Fibroblast of lung (primary cell): Measurements from ENCODE around the gene ZBTB7C.

Source experiments
- EZH2 ChIP-seq: IDR thresholded peaks from 2 replicates; pipeline ENCODE4 v1.5.1; 2012; ENCODE audit warnings: low read length, control low read depth, mild to moderate bottlenecking; ENCODE audit errors: missing control alignments
- TF ChIP-seq, protein P1 (sequence below), 2 donors: IDR thresholded peaks in 1 of 2; conservative IDR thresholded peaks in 1 of 2; 1 replicate in 1 of 2; 2 replicates in 1 of 2; pipeline ENCODE4 v1.5.1; 2011 to 2012; ENCODE audit warnings: low read length in 2 of 2, control low read depth in 1 of 2, inconsistent platforms in 1 of 2, low read depth in 1 of 2, mild to moderate bottlenecking in 1 of 2

DNA sequence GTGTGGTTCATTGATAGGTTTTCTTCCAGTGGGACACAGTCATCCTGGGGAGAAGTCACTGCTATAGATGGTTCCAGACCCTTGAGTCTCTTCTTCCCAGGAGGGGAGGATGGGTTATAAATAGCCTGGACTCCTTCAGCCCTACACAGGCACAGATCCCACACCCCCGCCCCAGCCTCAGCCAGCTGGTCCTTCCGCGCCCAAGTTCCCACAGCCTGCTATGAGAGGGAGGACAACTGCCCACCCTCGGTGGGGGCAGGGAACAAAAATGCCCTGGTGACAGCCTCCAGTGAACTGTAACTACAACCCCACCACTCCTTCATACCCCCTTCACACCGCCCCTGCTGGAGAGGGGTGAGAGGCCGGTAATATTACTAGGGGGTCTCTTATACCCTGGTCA lies 3.2 kb downstream of the ZBTB7C start:
- TF ChIP-seq, protein P1, sequence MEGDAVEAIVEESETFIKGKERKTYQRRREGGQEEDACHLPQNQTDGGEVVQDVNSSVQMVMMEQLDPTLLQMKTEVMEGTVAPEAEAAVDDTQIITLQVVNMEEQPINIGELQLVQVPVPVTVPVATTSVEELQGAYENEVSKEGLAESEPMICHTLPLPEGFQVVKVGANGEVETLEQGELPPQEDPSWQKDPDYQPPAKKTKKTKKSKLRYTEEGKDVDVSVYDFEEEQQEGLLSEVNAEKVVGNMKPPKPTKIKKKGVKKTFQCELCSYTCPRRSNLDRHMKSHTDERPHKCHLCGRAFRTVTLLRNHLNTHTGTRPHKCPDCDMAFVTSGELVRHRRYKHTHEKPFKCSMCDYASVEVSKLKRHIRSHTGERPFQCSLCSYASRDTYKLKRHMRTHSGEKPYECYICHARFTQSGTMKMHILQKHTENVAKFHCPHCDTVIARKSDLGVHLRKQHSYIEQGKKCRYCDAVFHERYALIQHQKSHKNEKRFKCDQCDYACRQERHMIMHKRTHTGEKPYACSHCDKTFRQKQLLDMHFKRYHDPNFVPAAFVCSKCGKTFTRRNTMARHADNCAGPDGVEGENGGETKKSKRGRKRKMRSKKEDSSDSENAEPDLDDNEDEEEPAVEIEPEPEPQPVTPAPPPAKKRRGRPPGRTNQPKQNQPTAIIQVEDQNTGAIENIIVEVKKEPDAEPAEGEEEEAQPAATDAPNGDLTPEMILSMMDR (conservative IDR thresholded peaks at IDR 0.05 in 1 of 2, IDR thresholded peaks at IDR 0.05 in 1 of 2; ENCODE audit: low read depth in 1 of 2, low read length in 2 of 2): no peak
- TF ChIP-seq EZH2: no peak
